Osteoblast (primary cell): ENCODE measurements around the gene EFHD2. TPM values are rescaled to one million over a fixed set of nuclear protein-coding genes. Genes with fewer than 3 reads are reported as not detected.

Experiments used
- DNase-seq: peaks from one replicate; pipeline ENCODE4 v3.0.0; 2011; ENCODE audit warnings: low spot score, mixed read lengths; ENCODE audit not compliant: insufficient read length; ENCODE audit errors: missing footprints
- H2AFZ ChIP-seq: 2 replicates; pipeline ENCODE4 v1.6.0; 2011; ENCODE audit warnings: mild to moderate bottlenecking, low read length
- H3K27ac ChIP-seq: 2 replicates; pipeline ENCODE4 v1.5.1; 2011; ENCODE audit warnings: mild to moderate bottlenecking, low read depth, low read length, moderate library complexity
- H3K27me3 ChIP-seq: 2 replicates; pipeline ENCODE4 v1.6.0; 2012; ENCODE audit warnings: mild to moderate bottlenecking, control low read depth, inconsistent platforms, low read length, moderate library complexity; ENCODE audit not compliant: insufficient read depth
- H3K36me3 ChIP-seq: 2 replicates; pipeline ENCODE4 v1.5.1; 2011; ENCODE audit warnings: mild to moderate bottlenecking, low read length, control low read depth, moderate library complexity; ENCODE audit not compliant: insufficient read depth
- H3K4me1 ChIP-seq: 2 replicates; pipeline ENCODE4 v1.5.1; 2011; ENCODE audit warnings: mild to moderate bottlenecking, low read length, control low read depth, moderate library complexity; ENCODE audit not compliant: insufficient read depth
- H3K4me2 ChIP-seq: 2 replicates; pipeline ENCODE4 v1.6.0; 2011; ENCODE audit warnings: mild to moderate bottlenecking, low read length; ENCODE audit not compliant: insufficient read depth
- H3K4me3 ChIP-seq: fragments of 200-600 bp; sonication (generic); 3 replicates; pipeline ENCODE4 v1.5.1; 2012; ENCODE audit warnings: mild to moderate bottlenecking, low read length, inconsistent platforms; ENCODE audit not compliant: insufficient read depth
- H3K79me2 ChIP-seq: 2 replicates; pipeline ENCODE4 v1.6.0; 2012; ENCODE audit warnings: mild to moderate bottlenecking, low read length, control low read depth, inconsistent platforms; ENCODE audit not compliant: insufficient read depth
- H3K9me3 ChIP-seq: 2 replicates; pipeline ENCODE4 v1.5.1; 2011; ENCODE audit warnings: low read depth, low read length, control low read depth
- H4K20me1 ChIP-seq: 2 replicates; pipeline ENCODE4 v1.6.0; 2012; ENCODE audit warnings: mild to moderate bottlenecking, low read length, control low read depth; ENCODE audit not compliant: insufficient read depth
- CTCF ChIP-seq: IDR thresholded peaks from 2 replicates; pipeline ENCODE4 v1.5.1; 2011; ENCODE audit warnings: mild to moderate bottlenecking, low read depth, low read length, moderate library complexity; ENCODE audit errors: extremely low read depth
- total RNA-seq: library from RNA; depleted of rRNA; stranded (reverse); fragments of >200 nt; gene quantifications from 2 replicates; pipeline ENCODE4 v1.2.3, GENCODE V29; 2012

Gene EFHD2
- total RNA-seq, 1 donor: 35.8 TPM

- TF ChIP-seq CTCF: no peak
- Histone ChIP-seq H3K4me3 (no peak overlapping the region), H3K9me3 (no peaks in the 10 kb centered on the region), H3K36me3 (no peaks in the 10 kb centered on the region), H3K27me3 (no peaks in the 10 kb centered on the region), H4K20me1 (no peaks in the 10 kb centered on the region), H3K27ac (no peak overlapping the region), H3K4me2 (no peak overlapping the region), H3K79me2 (no peaks in the 10 kb centered on the region), H3K4me1 (peaks cover 5% of the 10 kb centered on the region), H2AFZ (no peak overlapping the region)
- DNase-seq: no peak
These were observed 27.9 kb upstream of the EFHD2 start for GRCh38 chr1:15381805-15382204.

- no peak for DNase-seq
- TF ChIP-seq CTCF: no peak
- no peak overlapping the region for H2AFZ ChIP-seq
- H3K36me3 ChIP-seq: no peaks in the 10 kb centered on the region
- no peak overlapping the region for H3K4me3 ChIP-seq
- no peaks in the 10 kb centered on the region for H3K79me2 ChIP-seq
- H3K4me2 ChIP-seq: no peak overlapping the region
- no peaks in the 10 kb centered on the region for H3K27me3 ChIP-seq
- H3K27ac ChIP-seq: no peak overlapping the region
- peaks cover 5% of the 10 kb centered on the region for H3K4me1 ChIP-seq
- no peaks in the 10 kb centered on the region for H4K20me1 ChIP-seq
- H3K9me3 ChIP-seq: no peaks in the 10 kb centered on the region
These were observed 26.8 kb upstream of the EFHD2 start for GRCh38 chr1:15382601-15383518.

GRCh38 chr1:15383810-15384209 lies 25.9 kb upstream of the EFHD2 start:
- no peak overlapping the region for H3K27ac ChIP-seq
- H3K4me1 ChIP-seq: peaks cover 5% of the 10 kb centered on the region
- no peaks in the 10 kb centered on the region for H3K9me3 ChIP-seq
- TF ChIP-seq CTCF: no peak
- H3K27me3 ChIP-seq: no peaks in the 10 kb centered on the region
- H2AFZ ChIP-seq: peak overlapping the region; percentile 71
- H3K4me3 ChIP-seq: no peak overlapping the region
- H3K36me3 ChIP-seq: no peaks in the 10 kb centered on the region
- no peak for DNase-seq
- no peaks in the 10 kb centered on the region for H3K79me2 ChIP-seq
- no peaks in the 10 kb centered on the region for H4K20me1 ChIP-seq
- peak overlapping the region; percentile 81 for H3K4me2 ChIP-seq

GRCh38 chr1:15384301-15384901 lies 25.3 kb upstream of the EFHD2 start:
- Histone ChIP-seq H3K4me2 (peak overlapping the region; percentile 81), H2AFZ (peak overlapping the region; percentile 71)

More at GRCh38 chr1:15384301-15384901, 25.3 kb upstream of the EFHD2 start:
- H3K4me3 ChIP-seq: peak overlapping the region; percentile 55
- H3K9me3 ChIP-seq: no peaks in the 10 kb centered on the region
- H3K4me1 ChIP-seq: peaks cover 5% of the 10 kb centered on the region
- H3K27ac ChIP-seq: no peak overlapping the region
- no peak for TF ChIP-seq CTCF
- DNase-seq: peak; percentile 90
- no peaks in the 10 kb centered on the region for H3K36me3 ChIP-seq
- no peaks in the 10 kb centered on the region for H4K20me1 ChIP-seq
- no peaks in the 10 kb centered on the region for H3K27me3 ChIP-seq
- no peaks in the 10 kb centered on the region for H3K79me2 ChIP-seq
